ELR (cell line): ENCODE results near the gene HOXA5.

Experiments used
- DNase-seq: peaks from one replicate; pipeline ENCODE4 v3.0.0-alpha.2; 2015; ENCODE audit warnings: low read depth

HOXA5 gene

DNA sequence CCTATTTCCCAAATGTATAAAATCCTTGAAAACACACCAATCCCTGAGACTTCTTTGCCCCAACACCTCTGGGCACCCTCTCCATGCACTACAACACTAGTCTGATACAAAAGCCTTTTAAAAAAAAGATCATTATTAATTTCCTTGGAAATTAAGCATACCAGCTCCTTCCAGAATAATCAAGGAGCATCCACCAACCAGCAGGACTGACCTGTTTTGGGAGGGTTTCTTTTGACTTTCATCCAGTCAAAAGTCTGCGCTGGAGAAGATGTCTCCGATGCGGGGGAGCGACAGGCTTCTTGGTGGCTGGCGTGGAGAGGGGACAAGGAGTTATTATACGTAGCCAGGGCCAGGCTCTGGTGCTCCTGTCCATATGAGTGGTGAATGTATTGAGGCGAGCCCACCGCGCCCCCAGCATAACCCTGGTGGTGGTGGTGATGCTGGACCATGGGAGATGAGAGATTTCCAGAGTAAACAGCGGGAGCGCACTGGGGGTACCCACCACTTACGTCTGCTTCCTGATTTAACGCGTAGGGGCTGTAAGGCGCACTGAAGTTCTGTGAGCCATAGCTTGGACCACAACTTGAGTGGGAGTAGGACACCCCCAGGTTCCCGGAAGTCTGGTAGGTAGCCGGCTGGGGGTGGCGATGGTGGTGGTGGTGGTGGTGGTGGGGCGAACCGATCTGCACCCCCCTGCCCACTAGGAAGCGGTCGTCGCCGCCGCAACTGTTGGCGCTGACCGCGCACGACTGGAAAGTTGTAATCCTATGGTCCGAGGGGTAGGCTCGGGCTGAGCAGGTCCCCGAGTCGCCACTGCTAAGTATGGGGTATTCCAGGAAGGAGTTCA is 48.2 kb downstream of the HOXA5 start:
- DNase-seq, result no peak

DNA sequence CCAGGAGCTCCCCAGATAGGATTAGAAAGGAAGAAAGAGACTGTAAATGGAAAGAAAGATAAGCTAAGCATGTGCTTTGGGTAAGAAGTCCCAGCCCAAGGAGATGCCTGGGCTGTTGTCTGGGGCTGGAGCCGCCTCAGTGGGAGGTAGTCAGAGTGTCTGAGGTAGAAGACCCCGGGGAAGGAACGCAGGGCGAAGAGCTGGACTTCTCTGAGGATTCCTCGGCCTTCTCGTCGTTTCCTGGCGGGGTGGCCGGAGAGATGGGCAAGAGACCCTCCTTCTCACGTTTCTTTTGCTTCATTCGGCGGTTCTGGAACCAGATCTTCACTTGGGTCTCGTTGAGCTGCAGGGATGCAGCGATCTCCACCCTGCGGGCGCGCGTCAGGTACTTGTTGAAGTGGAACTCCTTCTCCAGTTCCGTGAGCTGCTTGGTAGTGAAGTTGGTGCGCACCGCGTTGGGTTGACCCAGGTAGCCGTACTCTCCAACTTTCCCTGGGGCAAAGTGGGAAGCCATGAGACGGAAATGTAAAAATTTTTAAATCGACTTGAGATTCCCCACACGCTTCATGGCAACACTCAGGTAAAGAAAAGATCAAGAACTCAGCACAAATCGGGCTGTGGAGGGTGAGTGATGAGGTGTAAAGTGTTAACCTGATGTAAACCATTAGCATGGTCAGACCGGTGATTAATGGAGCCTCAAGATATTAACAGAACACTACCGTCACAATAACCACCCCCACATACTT is 49.0 kb downstream of the HOXA5 start:
- no peak for DNase-seq

DNA sequence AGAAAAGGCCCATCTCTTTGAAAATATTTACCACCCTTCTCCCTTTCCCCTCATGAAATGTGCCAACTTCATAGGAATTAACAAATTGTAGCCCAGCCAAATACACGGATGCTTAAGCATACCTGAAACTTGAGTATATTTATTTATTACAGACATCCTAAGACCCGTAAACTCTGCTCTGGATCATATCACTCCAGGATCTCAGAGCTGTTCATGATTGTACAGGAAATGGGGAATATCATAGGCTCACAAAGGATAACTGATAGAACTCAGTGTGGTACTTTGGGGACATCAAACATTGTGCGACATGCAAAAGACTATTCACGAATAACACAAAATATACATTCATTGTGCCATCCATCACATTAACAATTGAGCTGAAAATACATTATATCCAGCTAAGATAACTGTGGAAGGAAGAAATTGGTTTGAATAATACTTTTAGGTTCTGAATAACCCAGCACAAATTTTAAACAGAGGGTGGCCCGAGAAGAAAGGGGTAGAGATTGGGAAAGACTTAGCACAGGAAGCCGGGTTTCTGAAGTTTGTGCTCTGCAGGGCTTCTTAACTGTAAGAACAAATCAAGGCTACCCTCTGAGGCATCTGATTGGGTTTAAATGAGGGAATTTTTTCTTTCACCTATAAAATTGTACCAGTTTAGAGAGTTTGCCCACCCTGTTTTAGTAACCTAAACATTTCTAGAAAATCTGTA is 50.1 kb downstream of the HOXA5 start:
- DNase-seq, result no peak

DNA sequence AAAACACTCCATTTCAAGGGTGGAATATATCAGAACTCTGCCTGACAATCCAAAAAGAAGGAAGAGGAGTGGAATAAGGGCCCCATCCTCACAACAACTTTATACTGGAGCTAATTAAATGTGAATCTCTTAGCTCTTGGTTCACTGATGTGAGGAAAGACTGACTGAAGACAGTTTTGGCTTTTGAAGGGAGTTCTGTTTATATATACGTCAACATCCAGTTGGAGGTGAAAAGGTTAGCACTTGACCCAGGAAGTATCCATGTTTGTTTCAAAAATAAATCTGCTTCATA is 50.7 kb downstream of the HOXA5 start:
- DNase-seq, result no peak

GRCh38 chr7:27091941-27092818 is 51.3 kb downstream of the HOXA5 start:
- DNase-seq, result no peak

DNA sequence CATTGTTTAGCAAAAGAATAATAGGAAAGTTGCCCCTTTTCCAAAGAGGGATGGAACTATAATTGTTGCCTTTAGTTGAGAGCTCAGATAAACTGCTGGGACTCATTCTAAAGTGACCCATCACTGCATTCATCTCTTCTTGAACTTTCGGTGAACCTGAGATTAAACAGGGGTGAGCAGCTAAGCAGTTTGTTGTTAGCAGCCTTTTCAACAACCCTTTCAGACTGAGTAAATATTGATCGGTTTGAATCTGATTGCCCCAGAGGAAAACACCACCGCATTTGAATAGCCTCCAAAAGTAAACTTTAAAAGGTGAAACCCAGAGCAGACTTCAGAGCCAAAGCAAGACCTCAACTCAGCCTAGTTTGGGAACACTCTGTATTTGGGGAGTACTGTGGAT is 52.4 kb downstream of the HOXA5 start:
- DNase-seq, result no peak
